Calu3 (cell line): ENCODE measurements around the gene OASL. TPM values are rescaled to one million over a fixed set of nuclear protein-coding genes. Genes with fewer than 3 reads are reported as not detected.

Experiments used
- BruUV-seq: library from RNA; stranded (reverse); fragments of 400-500 nt; replicated peaks from 2 replicates; lab custom pipeline; 2021; lab: Mats Ljungman, UMichigan
- CTCF ChIA-PET: fragments of 300-600 bp; sonication (Branson Sonifier 250); formaldehyde crosslinking; loops from one replicate; lab custom pipeline; 2022; ENCODE audit warnings: antibody characterized with exemption; lab: Charles Lee
- DNase-seq: peaks from one replicate; pipeline ENCODE4 v3.0.0; 2022
- H3K27ac Mint-ChIP-seq: one replicate; pipeline ENCODE4 v1.8.0; 2022; ENCODE audit warnings: mixed read lengths; ENCODE audit not compliant: unreplicated experiment
- H3K27me3 Mint-ChIP-seq: one replicate; pipeline ENCODE4 v1.8.0; 2022; ENCODE audit warnings: mixed read lengths; ENCODE audit not compliant: unreplicated experiment
- H3K36me3 Mint-ChIP-seq: one replicate; pipeline ENCODE4 v1.8.0; 2022; ENCODE audit warnings: mild to moderate bottlenecking, moderate library complexity, mixed read lengths; ENCODE audit not compliant: insufficient read depth, unreplicated experiment
- H3K4me1 Mint-ChIP-seq: one replicate; pipeline ENCODE4 v1.8.0; 2022; ENCODE audit warnings: mild to moderate bottlenecking, low read depth, mixed read lengths; ENCODE audit not compliant: unreplicated experiment
- H3K4me3 Mint-ChIP-seq: one replicate; pipeline ENCODE4 v1.8.0; 2022; ENCODE audit warnings: mild to moderate bottlenecking, low read depth, moderate library complexity, mixed read lengths; ENCODE audit not compliant: unreplicated experiment
- H3K9me3 Mint-ChIP-seq: one replicate; pipeline ENCODE4 v1.8.0; 2022; ENCODE audit warnings: low read depth, mixed read lengths; ENCODE audit not compliant: unreplicated experiment
- CTCF ChIP-seq: fragments of 200-600 bp; IDR thresholded peaks from one replicate; pipeline ENCODE4 v1.8.0; 2022; ENCODE audit warnings: antibody characterized with exemption; ENCODE audit not compliant: unreplicated experiment
- intact Hi-C: fragments of 100-400 bp; cut with micrococcal nuclease; formaldehyde crosslinking; loops from one replicate; pipeline ENCODE4 v1.10.0; 2022; ENCODE audit not compliant: unreplicated experiment
- total RNA-seq: library from RNA; stranded (reverse); gene quantifications from 2 replicates; pipeline ENCODE4 v1.2.3, GENCODE V29; 2022

Gene OASL
- total RNA-seq, 1 experiment from 2014 or later, result 73.7 TPM

GRCh38 chr12:120971299-120972180 lies 67.5 kb downstream of the OASL start:
- CTCF ChIA-PET, result interaction anchor here (0.6 to 2.1 kb wide), 18 partner anchors 8 to 443 kb away, joined by 3 to 19 read pairs (median 4); partner anchors contain the start of gene POP5

GRCh38 chr12:120970310-120970709 lies 68.7 kb downstream of the OASL start:
- DNase-seq, result no peak
- Mint-ChIP-seq H3K4me1 (peaks cover 29% of the 10 kb centered on the region), H3K4me3 (no peak overlapping the region), H3K36me3 (peaks cover 89% of the 10 kb centered on the region), H3K9me3 (no peaks in the 10 kb centered on the region), H3K27ac (no peak overlapping the region), H3K27me3 (no peaks in the 10 kb centered on the region)
- intact Hi-C loops, result loop anchor here (5.0 to 10.0 kb wide), 2 partner anchors 37 to 386 kb away; partner anchors contain the start of gene POP5
- CTCF ChIA-PET, result no interaction called here
- BruUV-seq, result no TSS peak
- no peak for TF ChIP-seq CTCF

More at GRCh38 chr12:120971299-120972180, 67.5 kb downstream of the OASL start:
- H3K27ac Mint-ChIP-seq, result peak overlapping the region; percentile 27
- peaks cover 89% of the 10 kb centered on the region for H3K36me3 Mint-ChIP-seq
- H3K4me3 Mint-ChIP-seq, result no peak overlapping the region
- intact Hi-C loops, result loop anchor here (5.0 to 10.0 kb wide), 2 partner anchors 36 to 387 kb away; partner anchors contain the start of gene POP5
- H3K27me3 Mint-ChIP-seq, result no peaks in the 10 kb centered on the region
- BruUV-seq, result no TSS peak
- DNase-seq, result no peak
- peak; percentile 38 for TF ChIP-seq CTCF
- peaks cover 19% of the 10 kb centered on the region for H3K4me1 Mint-ChIP-seq
- H3K9me3 Mint-ChIP-seq, result no peaks in the 10 kb centered on the region

Other genes starting within 250 kb of the OASL start
- gene SPPL3, start 134.9 kb downstream of the OASL start, total RNA-seq, result 61.0 and 61.1 TPM in 2 replicates
- 8.4 and 10.0 TPM in 2 replicates for gene HNF1A, start 60.7 kb downstream of the OASL start, total RNA-seq
- 26.2 and 28.7 TPM in 2 replicates for gene C12orf43, start 22.8 kb downstream of the OASL start, total RNA-seq
- gene P2RX7, start 93.6 kb upstream of the OASL start, total RNA-seq, result not detected in 2 replicates
- 38.7 and 39.5 TPM in 2 replicates for gene P2RX4, start 170.9 kb upstream of the OASL start, total RNA-seq